NB4 (cell line): ENCODE results near the gene CKAP5.

Experiments
- CTCF ChIP-seq: IDR thresholded peaks from one replicate; pipeline ENCODE4 v1.5.1; 2012; ENCODE audit warnings: low read depth, low read length
- MAX ChIP-seq: IDR thresholded peaks from 2 replicates; pipeline ENCODE4 v1.6.1; 2011; ENCODE audit warnings: low read depth, low read length
- POLR2A ChIP-seq: IDR thresholded peaks from 2 replicates; pipeline ENCODE4 v1.6.1; 2011; ENCODE audit warnings: mild to moderate bottlenecking; ENCODE audit not compliant: insufficient read length; ENCODE audit errors: extremely low read depth

GRCh38 chr11:46697303-46697702 is 148.8 kb downstream of the CKAP5 start:
- TF ChIP-seq CTCF, result no peak
- no peak for TF ChIP-seq POLR2A
- TF ChIP-seq MAX, result no peak
